GM19035 (cell line): Measurements from ENCODE around the gene SAMD4A.

Experiments
- ATAC-seq: cut with Tn5 transposase; IDR thresholded peaks from one replicate; pipeline ENCODE4 v1.9.1; 2021; ENCODE audit not compliant: unreplicated experiment

The SAMD4A gene

GRCh38 chr14:54718046-54718445 lies 151.1 kb downstream of the SAMD4A start:
- no peak for ATAC-seq

- ATAC-seq, result no peak
Observed at GRCh38 chr14:54719406-54719805, 152.5 kb downstream of the SAMD4A start.

GRCh38 chr14:54722791-54723432 lies 156.0 kb downstream of the SAMD4A start:
- ATAC-seq, result no peak

GRCh38 chr14:54724123-54724522 lies 157.2 kb downstream of the SAMD4A start:
- no peak for ATAC-seq

GRCh38 chr14:54724676-54725325 lies 157.9 kb downstream of the SAMD4A start:
- no peak for ATAC-seq

GRCh38 chr14:54725998-54726397 lies 159.1 kb downstream of the SAMD4A start:
- no peak for ATAC-seq

- ATAC-seq, result no peak
Observed at GRCh38 chr14:54727929-54728328, 161.0 kb downstream of the SAMD4A start.

- no peak for ATAC-seq
Observed at GRCh38 chr14:54728700-54729527, 162.0 kb downstream of the SAMD4A start.

- ATAC-seq, result peak; percentile 97
Observed at GRCh38 chr14:54730156-54730961, 163.4 kb downstream of the SAMD4A start.

- no peak for ATAC-seq
Observed at GRCh38 chr14:54734966-54735365, 168.0 kb downstream of the SAMD4A start.

GRCh38 chr14:54735424-54735823 lies 168.5 kb downstream of the SAMD4A start:
- no peak for ATAC-seq

GRCh38 chr14:54737132-54737711 lies 170.3 kb downstream of the SAMD4A start:
- ATAC-seq, result no peak

GRCh38 chr14:54738009-54738408 lies 171.1 kb downstream of the SAMD4A start:
- ATAC-seq, result no peak

- ATAC-seq, result no peak
Observed at GRCh38 chr14:54739514-54739913, 172.6 kb downstream of the SAMD4A start.

GRCh38 chr14:54742492-54743350 lies 175.8 kb downstream of the SAMD4A start:
- ATAC-seq, result no peak

GRCh38 chr14:54743382-54743781 lies 176.5 kb downstream of the SAMD4A start:
- ATAC-seq, result no peak

GRCh38 chr14:54746019-54746418 lies 179.1 kb downstream of the SAMD4A start:
- no peak for ATAC-seq

- ATAC-seq, result no peak
Observed at GRCh38 chr14:54747616-54748015, 180.7 kb downstream of the SAMD4A start.

- ATAC-seq, result no peak
Observed at GRCh38 chr14:54749180-54749579, 182.3 kb downstream of the SAMD4A start.

- no peak for ATAC-seq
Observed at GRCh38 chr14:54749727-54750126, 182.8 kb downstream of the SAMD4A start.
